ENCODE measurements around the gene HTR3D. TPM values are rescaled to one million over a fixed set of nuclear protein-coding genes. Genes with fewer than 3 reads are reported as not detected.

The HTR3D gene
- total RNA-seq, 6 experiments from 2014 or later, result not detected

DNA sequence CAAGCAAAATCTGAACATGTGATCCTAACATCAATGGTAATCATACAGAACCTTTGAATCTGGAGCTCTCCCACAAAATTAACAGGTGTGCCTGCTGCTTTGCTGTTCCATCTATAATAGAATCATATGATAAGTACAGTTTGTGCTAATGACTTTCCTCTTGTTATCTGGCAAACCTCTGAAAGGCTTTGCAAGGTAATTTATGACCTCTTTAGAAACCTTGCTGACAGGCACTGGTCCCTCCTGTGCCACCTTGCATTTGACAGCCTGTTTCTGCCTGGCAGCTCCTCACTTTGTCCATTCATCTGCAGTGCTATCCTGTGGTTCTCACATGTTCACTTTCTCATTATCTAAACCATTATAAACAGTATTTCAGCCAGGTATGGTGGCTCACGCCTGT, 11.1 kb downstream of the HTR3D start:
- H3K9me3 ChIP-seq, result no peaks in the 10 kb centered on the region
- DNase-seq (no peak), ATAC-seq (no peak)
- no peak overlapping the region for H3K27ac ChIP-seq
- TF ChIP-seq POLR2A (IDR thresholded peaks at IDR 0.05), result no peak
- TF ChIP-seq, protein P1, sequence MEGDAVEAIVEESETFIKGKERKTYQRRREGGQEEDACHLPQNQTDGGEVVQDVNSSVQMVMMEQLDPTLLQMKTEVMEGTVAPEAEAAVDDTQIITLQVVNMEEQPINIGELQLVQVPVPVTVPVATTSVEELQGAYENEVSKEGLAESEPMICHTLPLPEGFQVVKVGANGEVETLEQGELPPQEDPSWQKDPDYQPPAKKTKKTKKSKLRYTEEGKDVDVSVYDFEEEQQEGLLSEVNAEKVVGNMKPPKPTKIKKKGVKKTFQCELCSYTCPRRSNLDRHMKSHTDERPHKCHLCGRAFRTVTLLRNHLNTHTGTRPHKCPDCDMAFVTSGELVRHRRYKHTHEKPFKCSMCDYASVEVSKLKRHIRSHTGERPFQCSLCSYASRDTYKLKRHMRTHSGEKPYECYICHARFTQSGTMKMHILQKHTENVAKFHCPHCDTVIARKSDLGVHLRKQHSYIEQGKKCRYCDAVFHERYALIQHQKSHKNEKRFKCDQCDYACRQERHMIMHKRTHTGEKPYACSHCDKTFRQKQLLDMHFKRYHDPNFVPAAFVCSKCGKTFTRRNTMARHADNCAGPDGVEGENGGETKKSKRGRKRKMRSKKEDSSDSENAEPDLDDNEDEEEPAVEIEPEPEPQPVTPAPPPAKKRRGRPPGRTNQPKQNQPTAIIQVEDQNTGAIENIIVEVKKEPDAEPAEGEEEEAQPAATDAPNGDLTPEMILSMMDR (IDR thresholded peaks at IDR 0.05), result no peak
- H3K4me1 ChIP-seq, result no peaks in the 10 kb centered on the region
- intact Hi-C loops (cut with DNase I), result no loop called here
- no peaks in the 10 kb centered on the region for H3K27me3 ChIP-seq
- H3K4me3 ChIP-seq, result no peak overlapping the region
- H3K36me3 ChIP-seq, result no peaks in the 10 kb centered on the region
- 100% methylated on average over 1 of the region's 1 CpG for WGBS (ENCODE audit: insufficient coverage, low coverage, low lambda C conversion rate, missing lambda C conversion rate)

DNA sequence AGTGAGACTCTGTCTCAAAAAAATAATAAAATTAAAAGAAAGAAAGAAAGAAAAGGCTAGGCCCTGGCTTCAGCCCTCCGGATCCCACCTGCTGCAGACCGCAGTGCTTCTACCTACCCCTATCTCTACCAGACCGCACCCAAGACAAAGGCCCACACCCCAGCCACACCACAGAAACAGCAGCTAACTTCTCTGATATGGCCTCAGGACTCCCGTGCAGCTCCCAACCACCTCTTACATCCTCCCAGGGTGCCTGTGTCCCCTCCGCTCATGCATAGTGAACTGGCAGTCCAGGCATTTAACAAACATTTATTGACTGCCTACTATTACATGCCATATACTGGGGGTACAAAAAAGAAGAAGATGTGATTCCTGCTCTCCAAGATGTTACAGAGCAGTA, 14.5 kb downstream of the HTR3D start:
- Histone ChIP-seq H3K4me3 (no peak overlapping the region), H3K36me3 (no peaks in the 10 kb centered on the region), H3K9me3 (no peaks in the 10 kb centered on the region), H3K27me3 (no peaks in the 10 kb centered on the region), H3K27ac (no peak overlapping the region), H3K4me1 (no peaks in the 10 kb centered on the region)
- WGBS (ENCODE audit: insufficient coverage, low coverage, low lambda C conversion rate, missing lambda C conversion rate), result 98% methylated on average over 5 of the region's 5 CpGs
- TF ChIP-seq POLR2A (IDR thresholded peaks at IDR 0.05), result no peak
- TF ChIP-seq, protein P1 (IDR thresholded peaks at IDR 0.05), result no peak
- intact Hi-C loops (cut with DNase I), result no loop called here
- no peak for ATAC-seq
- DNase-seq, result no peak

DNA sequence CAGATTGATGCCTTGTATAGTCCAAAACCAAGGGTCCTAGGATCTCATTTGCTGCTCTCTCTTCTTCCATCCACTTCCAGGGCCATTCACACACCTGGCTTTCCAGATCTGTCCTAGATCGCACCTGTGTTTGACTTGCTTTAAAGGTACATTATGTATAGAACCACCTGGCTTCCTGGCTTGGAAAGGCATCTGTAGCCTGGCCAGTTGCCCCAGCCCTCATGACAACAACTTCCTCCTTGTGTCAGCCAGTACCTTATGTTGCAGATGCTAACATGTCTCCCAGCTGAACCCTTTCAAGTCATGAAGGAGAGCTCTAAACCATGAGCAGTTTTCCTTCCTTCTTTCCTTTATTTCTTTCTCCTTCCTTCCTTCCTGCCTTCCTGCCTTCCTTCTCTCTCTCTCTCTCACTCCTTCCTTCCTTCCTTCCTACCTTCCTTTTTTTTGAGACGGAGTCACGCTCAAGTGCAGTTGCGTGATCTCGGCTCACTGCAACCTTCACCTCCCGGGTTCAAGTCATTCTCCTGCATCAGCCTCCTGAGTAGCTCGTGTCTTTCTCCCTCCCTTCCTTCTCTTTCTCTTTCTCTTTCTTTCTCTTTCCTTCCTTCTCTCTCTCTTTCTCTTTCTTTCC, 18.8 kb downstream of the HTR3D start:
- ATAC-seq, result no peak
- no peaks in the 10 kb centered on the region for H3K27me3 ChIP-seq
- no peak overlapping the region for H3K27ac ChIP-seq
- DNase-seq, result no peak
- no peak overlapping the region for H3K4me3 ChIP-seq
- H3K9me3 ChIP-seq, result no peaks in the 10 kb centered on the region
- TF ChIP-seq POLR2A (IDR thresholded peaks at IDR 0.05), result no peak
- TF ChIP-seq, protein P1 (IDR thresholded peaks at IDR 0.05), result no peak
- 67% methylated on average over 2 of the region's 7 CpGs for WGBS (ENCODE audit: insufficient coverage, low coverage, low lambda C conversion rate, missing lambda C conversion rate)
- intact Hi-C loops (cut with DNase I), result no loop called here
- no peaks in the 10 kb centered on the region for H3K4me1 ChIP-seq
- no peaks in the 10 kb centered on the region for H3K36me3 ChIP-seq

DNA sequence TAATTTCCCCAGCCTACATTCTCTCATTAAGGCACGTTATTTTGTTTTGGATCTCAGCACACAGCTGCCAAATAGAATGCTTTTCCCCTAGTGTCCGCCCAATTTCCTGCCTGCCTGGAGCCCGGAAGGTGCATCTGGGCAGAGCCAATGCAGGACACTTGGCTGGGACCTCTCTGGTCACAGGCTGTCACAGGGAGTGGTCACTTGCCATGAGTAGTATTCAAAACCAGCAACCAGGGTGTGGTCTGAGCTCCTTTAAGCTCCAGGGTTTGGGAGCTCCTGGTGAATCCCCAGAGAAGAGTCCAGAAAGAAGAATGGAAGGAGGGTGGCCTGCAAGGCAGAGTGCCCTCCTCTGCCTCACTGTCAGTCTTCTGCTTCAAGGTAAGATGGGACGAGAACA, 21.2 kb downstream of the HTR3D start, which contains the start of gene HTR3C:
Gene HTR3C, plus strand, starts transcription at position 281 of the 400 bp plus-strand sequence. Its CDS starts 34 bp downstream, at position 315.
- Histone ChIP-seq H3K27me3 (no peaks in the 10 kb centered on the region), H3K4me1 (no peaks in the 10 kb centered on the region), H3K4me3 (no peak within 1 kb of the TSS), H3K27ac (no peak within 1 kb of the TSS), H3K36me3 (no peaks in the 10 kb centered on the region), H3K9me3 (no peaks in the 10 kb centered on the region)
- ATAC-seq, result no peak
- TF ChIP-seq, protein P1 (IDR thresholded peaks at IDR 0.05), result no peak
- TF ChIP-seq POLR2A (IDR thresholded peaks at IDR 0.05), result no peak
- 59% methylated on average over 2 of the region's 4 CpGs for WGBS (ENCODE audit: insufficient coverage, low coverage, low lambda C conversion rate, missing lambda C conversion rate)
- no peak for DNase-seq
- intact Hi-C loops (cut with DNase I), result no loop called here
